Activated naive CD8-positive, alpha-beta T cell (primary cell): ENCODE data around the gene FXYD1.
"Not testable (repeated sequence)": the region's sequence is repeated elsewhere in the genome, so short reads cannot be mapped to it uniquely, and the experiment has no call there.

Experiments
- H3K27ac Mint-ChIP-seq: one replicate; pipeline ENCODE4 v1.8.0; 2021; ENCODE audit warnings: mixed read lengths
- H3K27me3 Mint-ChIP-seq: one replicate; pipeline ENCODE4 v1.8.0; 2021; ENCODE audit warnings: mixed read lengths
- H3K36me3 Mint-ChIP-seq: one replicate; pipeline ENCODE4 v1.8.0; 2021; ENCODE audit warnings: mixed read lengths
- H3K4me1 Mint-ChIP-seq: one replicate; pipeline ENCODE4 v1.8.0; 2021; ENCODE audit warnings: low read depth, mixed read lengths
- H3K4me3 Mint-ChIP-seq: one replicate; pipeline ENCODE4 v1.8.0; 2021; ENCODE audit warnings: mild to moderate bottlenecking, mixed read lengths
- H3K9me3 Mint-ChIP-seq: one replicate; pipeline ENCODE4 v1.8.0; 2021; ENCODE audit warnings: low read depth, mixed read lengths

Gene FXYD1

DNA sequence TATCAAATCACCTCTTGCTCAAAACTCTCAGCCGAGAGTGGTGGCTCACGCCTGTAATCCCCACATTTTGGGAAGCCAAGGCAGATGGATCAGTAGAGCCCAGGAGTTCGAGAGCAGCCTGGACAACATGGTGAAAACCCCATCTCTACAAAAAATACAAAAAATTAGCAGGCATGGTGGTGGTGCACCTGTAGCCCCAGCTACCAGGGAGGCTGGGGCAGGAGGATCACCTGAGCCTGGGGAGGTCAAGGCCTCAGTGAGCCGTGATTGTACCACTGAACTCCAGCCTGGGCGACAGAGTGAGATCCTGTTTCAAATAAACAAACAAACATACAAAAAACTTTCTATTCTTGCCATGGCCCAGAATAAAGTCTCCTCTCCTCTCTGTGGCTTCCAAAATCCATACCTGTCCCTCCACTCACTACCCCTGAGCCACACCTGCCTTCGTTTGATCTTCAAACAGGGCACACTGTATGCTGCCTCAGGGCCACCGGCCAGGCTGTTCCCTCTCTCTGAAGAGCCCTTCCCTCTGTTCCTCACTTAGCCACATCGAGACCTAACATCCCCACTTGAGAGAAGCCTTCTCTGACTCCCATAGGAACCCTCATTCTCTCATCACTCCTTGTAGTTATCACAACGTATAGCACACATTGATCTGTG, 10.1 kb upstream of the FXYD1 start:
- no peaks in the 10 kb centered on the region for H3K27me3 Mint-ChIP-seq
- no peaks in the 10 kb centered on the region for H3K36me3 Mint-ChIP-seq
- peaks cover 11% of the 10 kb centered on the region for H3K4me1 Mint-ChIP-seq
- no peak overlapping the region for H3K4me3 Mint-ChIP-seq
- H3K9me3 Mint-ChIP-seq, result peaks cover 9% of the 10 kb centered on the region
- H3K27ac Mint-ChIP-seq, result no peak overlapping the region

- not testable (repeated sequence) for H3K9me3 Mint-ChIP-seq, H3K27me3 Mint-ChIP-seq, H3K4me3 Mint-ChIP-seq, H3K36me3 Mint-ChIP-seq, H3K4me1 Mint-ChIP-seq, H3K27ac Mint-ChIP-seq
Measured at GRCh38 chr19:35129724-35130274, 8.8 kb upstream of the FXYD1 start.

- Mint-ChIP-seq H3K4me1 (peaks cover 5% of the 10 kb centered on the region), H3K36me3 (no peaks in the 10 kb centered on the region), H3K4me3 (no peak overlapping the region), H3K9me3 (peaks cover 9% of the 10 kb centered on the region), H3K27ac (peak overlapping the region; percentile 22), H3K27me3 (no peaks in the 10 kb centered on the region)
Measured at GRCh38 chr19:35130761-35131720, 7.6 kb upstream of the FXYD1 start.

GRCh38 chr19:35132254-35132653, 6.4 kb upstream of the FXYD1 start:
- H3K9me3 Mint-ChIP-seq, result peaks cover 9% of the 10 kb centered on the region
- H3K27ac Mint-ChIP-seq, result no peak overlapping the region
- H3K27me3 Mint-ChIP-seq, result no peaks in the 10 kb centered on the region
- peaks cover 5% of the 10 kb centered on the region for H3K4me1 Mint-ChIP-seq
- H3K36me3 Mint-ChIP-seq, result no peaks in the 10 kb centered on the region
- no peak overlapping the region for H3K4me3 Mint-ChIP-seq

DNA sequence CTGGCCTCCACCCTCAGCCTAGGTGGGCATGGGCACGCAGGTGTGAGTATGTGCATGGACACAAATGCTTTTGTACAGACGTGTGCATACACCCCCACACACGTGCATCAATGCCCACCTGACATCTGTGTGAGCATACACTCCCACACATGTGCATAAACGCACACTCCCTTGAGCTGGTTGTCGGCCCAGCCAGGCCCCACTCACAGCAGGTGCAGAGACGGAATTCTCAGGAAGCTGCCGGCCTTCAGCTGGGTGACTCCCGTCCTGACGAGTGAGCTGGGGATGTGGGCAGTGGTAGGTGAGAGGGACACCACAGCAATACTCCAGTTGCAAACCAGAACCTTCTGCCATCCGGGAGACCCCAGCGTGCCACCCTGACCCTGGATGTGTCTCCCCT, 4.8 kb upstream of the FXYD1 start:
- Mint-ChIP-seq H3K4me3 (no peak overlapping the region), H3K4me1 (peaks cover 5% of the 10 kb centered on the region), H3K27ac (no peak overlapping the region), H3K9me3 (peaks cover 9% of the 10 kb centered on the region), H3K36me3 (no peaks in the 10 kb centered on the region), H3K27me3 (no peaks in the 10 kb centered on the region)

GRCh38 chr19:35134601-35135242, 3.9 kb upstream of the FXYD1 start, which contains the start of gene LGI4:
Gene LGI4 (minus strand): TSS chr19:35135059. CDS start chr19:35134680, 379 bp downstream.
- H3K4me3 Mint-ChIP-seq, result no peak within 1 kb of the TSS
- no peaks in the 10 kb centered on the region for H3K27me3 Mint-ChIP-seq
- H3K36me3 Mint-ChIP-seq, result no peaks in the 10 kb centered on the region
- H3K4me1 Mint-ChIP-seq, result peaks cover 5% of the 10 kb centered on the region
- peak within 1 kb of the TSS; percentile 11 for H3K27ac Mint-ChIP-seq
- H3K9me3 Mint-ChIP-seq, result peaks cover 9% of the 10 kb centered on the region

- H3K9me3 Mint-ChIP-seq, result peaks cover 9% of the 10 kb centered on the region
- no peak overlapping the region for H3K4me3 Mint-ChIP-seq
- peaks cover 5% of the 10 kb centered on the region for H3K4me1 Mint-ChIP-seq
- no peaks in the 10 kb centered on the region for H3K27me3 Mint-ChIP-seq
- peak overlapping the region; percentile 11 for H3K27ac Mint-ChIP-seq
- no peaks in the 10 kb centered on the region for H3K36me3 Mint-ChIP-seq
Measured at GRCh38 chr19:35135389-35135909, 3.2 kb upstream of the FXYD1 start.

GRCh38 chr19:35136231-35136630, 2.4 kb upstream of the FXYD1 start:
- Mint-ChIP-seq H3K36me3 (no peaks in the 10 kb centered on the region), H3K27me3 (no peaks in the 10 kb centered on the region), H3K4me1 (peaks cover 11% of the 10 kb centered on the region), H3K4me3 (no peak overlapping the region), H3K27ac (no peak overlapping the region), H3K9me3 (peaks cover 9% of the 10 kb centered on the region)

GRCh38 chr19:35136977-35137702, 1.5 kb upstream of the FXYD1 start:
- Mint-ChIP-seq H3K9me3 (peaks cover 9% of the 10 kb centered on the region), H3K27ac (no peak overlapping the region), H3K27me3 (no peaks in the 10 kb centered on the region), H3K4me3 (no peak overlapping the region), H3K4me1 (peaks cover 20% of the 10 kb centered on the region), H3K36me3 (no peaks in the 10 kb centered on the region)

GRCh38 chr19:35140207-35140961, 1.8 kb downstream of the FXYD1 start:
- Mint-ChIP-seq H3K27me3 (no peaks in the 10 kb centered on the region), H3K27ac (no peak overlapping the region), H3K36me3 (no peaks in the 10 kb centered on the region), H3K9me3 (no peaks in the 10 kb centered on the region), H3K4me3 (peak overlapping the region; percentile 77), H3K4me1 (peaks cover 33% of the 10 kb centered on the region)

DNA sequence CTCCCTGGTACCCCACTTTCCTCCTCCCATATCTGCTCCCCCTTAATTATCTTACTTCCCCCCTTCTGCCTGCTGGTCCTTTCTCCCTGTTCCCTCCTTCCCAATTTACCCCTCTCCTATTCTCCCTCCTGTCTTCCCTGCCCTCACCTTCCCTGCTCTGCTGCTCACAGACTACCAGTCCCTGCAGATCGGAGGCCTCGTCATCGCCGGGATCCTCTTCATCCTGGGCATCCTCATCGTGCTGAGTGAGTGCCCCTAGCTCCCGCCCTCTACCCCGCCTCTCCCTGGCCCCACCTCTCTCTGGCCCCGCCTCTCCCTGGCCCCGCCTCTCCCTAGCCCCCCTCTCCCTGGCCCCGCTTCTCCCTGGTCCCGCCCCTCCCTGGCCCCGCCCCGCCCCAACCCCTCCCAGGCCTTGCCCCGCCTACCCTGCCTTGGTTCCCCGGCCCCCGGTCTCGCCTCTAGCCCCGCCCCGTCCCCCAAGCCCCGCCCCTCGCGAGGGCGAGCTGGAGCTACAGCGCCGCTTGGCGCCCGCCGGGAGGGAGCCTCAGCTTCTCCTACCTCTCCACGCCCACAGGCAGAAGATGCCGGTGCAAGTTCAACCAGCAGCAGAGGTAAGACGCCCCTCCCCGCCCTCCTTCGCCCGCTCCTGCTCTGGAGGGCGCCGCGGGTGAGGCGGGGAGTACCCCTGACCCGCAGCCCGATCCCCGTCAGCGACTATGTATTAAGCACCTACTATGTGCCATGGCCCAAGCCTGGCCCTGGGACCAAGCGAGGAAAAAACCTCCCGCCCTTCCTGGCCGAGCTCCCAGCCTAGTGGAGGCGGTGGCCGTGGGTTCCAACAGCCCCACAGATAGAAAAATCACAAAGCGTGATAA, 2.6 kb downstream of the FXYD1 start:
- no peaks in the 10 kb centered on the region for H3K36me3 Mint-ChIP-seq
- peak overlapping the region; percentile 81 for H3K4me3 Mint-ChIP-seq
- H3K4me1 Mint-ChIP-seq, result peaks cover 30% of the 10 kb centered on the region
- H3K27me3 Mint-ChIP-seq, result no peaks in the 10 kb centered on the region
- H3K9me3 Mint-ChIP-seq, result no peaks in the 10 kb centered on the region
- H3K27ac Mint-ChIP-seq, result peak overlapping the region; percentile 64

- Mint-ChIP-seq H3K4me3 (peak overlapping the region; percentile 81), H3K36me3 (no peaks in the 10 kb centered on the region), H3K9me3 (no peaks in the 10 kb centered on the region), H3K27ac (peak overlapping the region; percentile 64), H3K4me1 (peaks cover 30% of the 10 kb centered on the region), H3K27me3 (no peaks in the 10 kb centered on the region)
Measured at GRCh38 chr19:35141837-35142605, 3.4 kb downstream of the FXYD1 start.
